ENCODE results near the gene APOLD1. TPM values are rescaled to one million over a fixed set of nuclear protein-coding genes. Genes with fewer than 3 reads are reported as not detected.

Gene APOLD1
- total and polyA plus RNA-seq, 2 of the 4 experiments (the other 2 are of a cell fraction) = 2.3 to 4.5 TPM

GRCh38 chr12:12796171-12796570 lies 10.7 kb downstream of the APOLD1 start:
- CTCF ChIA-PET = no interaction called here

More at GRCh38 chr12:12796171-12796570, 10.7 kb downstream of the APOLD1 start:
- Histone ChIP-seq H3K4me3 (ENCODE audit: insufficient read depth, low read depth, low read length) (no peak overlapping the region), H2BK120ac (ENCODE audit: low read depth, low read length) (no peak overlapping the region), H4K91ac (ENCODE audit: insufficient read depth, low read depth, low read length) (no peak overlapping the region), H3K9me3 (ENCODE audit: control insufficient read depth, insufficient read depth, low read length) (no peaks in the 10 kb centered on the region), H3K27ac (ENCODE audit: insufficient read depth, low read length) (no peak overlapping the region), H3K9ac (ENCODE audit: low read depth, low read length) (no peak overlapping the region), H3K9me1 (ENCODE audit: insufficient read depth, low read length) (no peaks in the 10 kb centered on the region), H2AK9ac (replicated peaks; ENCODE audit: low read depth, low read length, poor library complexity) (no peak overlapping the region), H2BK20ac (ENCODE audit: low read depth, low read length) (no peak overlapping the region), H3K4me1 (ENCODE audit: control insufficient read depth, insufficient read depth, low read length) (peaks cover 13% of the 10 kb centered on the region), H3K4ac (ENCODE audit: low read depth, low read length) (no peak overlapping the region), H4K20me1 (ENCODE audit: insufficient read depth, low read length) (no peaks in the 10 kb centered on the region), H3K4me2 (ENCODE audit: low read depth, low read length) (no peak overlapping the region), H2BK5ac (ENCODE audit: low read depth, low read length, poor library complexity, severe bottlenecking) (no peak overlapping the region), H2AFZ (replicated peaks; ENCODE audit: low read length, poor library complexity) (no peak overlapping the region), H3K56ac (ENCODE audit: extremely low read depth, insufficient read depth, low read length) (no peak overlapping the region), H4K5ac (ENCODE audit: low read depth, low read length) (no peak overlapping the region), H3K18ac (ENCODE audit: low read depth, low read length) (no peak overlapping the region), H3K23ac (ENCODE audit: low read depth, low read length) (no peak overlapping the region), H3K27me3 (ENCODE audit: control insufficient read depth, insufficient read depth, low read length) (no peaks in the 10 kb centered on the region), H2AK5ac (ENCODE audit: low read depth, low read length) (no peak overlapping the region), H3K36me3 (ENCODE audit: control insufficient read depth, insufficient read depth, low read length) (no peaks in the 10 kb centered on the region), H4K8ac (ENCODE audit: low read depth in 2 of 2, low read length in 2 of 2) (no peak overlapping the region), H3K14ac (replicated peaks; ENCODE audit: low read depth, low read length) (no peak overlapping the region), H3K79me1 (ENCODE audit: low read depth in 1 of 2, low read length in 2 of 2) (peaks cover 0 to 3% of the 10 kb centered on the region in 2 experiments; a peak in 1 of 4 replicates), H2BK15ac (ENCODE audit: low read depth, low read length) (no peak overlapping the region; the same call in 2 of the 3 replicates)
- intact Hi-C loops (cut with micrococcal nuclease) = no loop called here
- no peak for ATAC-seq (ENCODE audit: low read depth)
- TF ChIP-seq MAFK (IDR thresholded peaks at IDR 0.05; ENCODE audit: low read depth, low read length) = no peak
- no peak for TF ChIP-seq RAD21 (IDR thresholded peaks at IDR 0.05; ENCODE audit: low read length)
- TF ChIP-seq, protein P1, sequence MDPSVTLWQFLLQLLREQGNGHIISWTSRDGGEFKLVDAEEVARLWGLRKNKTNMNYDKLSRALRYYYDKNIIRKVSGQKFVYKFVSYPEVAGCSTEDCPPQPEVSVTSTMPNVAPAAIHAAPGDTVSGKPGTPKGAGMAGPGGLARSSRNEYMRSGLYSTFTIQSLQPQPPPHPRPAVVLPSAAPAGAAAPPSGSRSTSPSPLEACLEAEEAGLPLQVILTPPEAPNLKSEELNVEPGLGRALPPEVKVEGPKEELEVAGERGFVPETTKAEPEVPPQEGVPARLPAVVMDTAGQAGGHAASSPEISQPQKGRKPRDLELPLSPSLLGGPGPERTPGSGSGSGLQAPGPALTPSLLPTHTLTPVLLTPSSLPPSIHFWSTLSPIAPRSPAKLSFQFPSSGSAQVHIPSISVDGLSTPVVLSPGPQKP (IDR thresholded peaks at IDR 0.05; ENCODE audit: borderline replicate concordance, low read depth, low read length) = no peak
- no peak for TF ChIP-seq NFE2L2 (IDR thresholded peaks at IDR 0.05; ENCODE audit: low read depth, low read length)
- TF ChIP-seq USF2 (IDR thresholded peaks at IDR 0.05; ENCODE audit: low read depth, low read length) = no peak
- TF ChIP-seq RCOR1 (IDR thresholded peaks at IDR 0.05; ENCODE audit: insufficient replicate concordance, low read length) = no peak
- TF ChIP-seq MXI1 (IDR thresholded peaks at IDR 0.05; ENCODE audit: borderline replicate concordance, low read depth, low read length) = no peak
- no peak for TF ChIP-seq SMC3 (IDR thresholded peaks at IDR 0.05; ENCODE audit: low read depth, low read length)
- no peak for TF ChIP-seq RFX5 (IDR thresholded peaks at IDR 0.05; ENCODE audit: low read depth, low read length)
- no peak for TF ChIP-seq FOS (IDR thresholded peaks at IDR 0.05; ENCODE audit: low read depth, low read length)
- TF ChIP-seq CTCF (conservative IDR thresholded peaks at IDR 0.05; ENCODE audit: low read depth, low read length) = no peak
- no peak for TF ChIP-seq CEBPB (IDR thresholded peaks at IDR 0.05; ENCODE audit: low read depth, low read length)
- no peak for TF ChIP-seq MAZ (IDR thresholded peaks at IDR 0.05; ENCODE audit: borderline replicate concordance, low read depth, low read length)
- TF ChIP-seq BHLHE40 (IDR thresholded peaks at IDR 0.05; ENCODE audit: low read depth, low read length) = no peak
- no peak for TF ChIP-seq CHD1 (IDR thresholded peaks at IDR 0.05; ENCODE audit: low read depth, low read length)
- BruUV-seq (replicated peaks) = no TSS peak
- no peak for DNase-seq
- dilution Hi-C loops (cut with HindIII; ENCODE audit: low sequenced_read_pairs, unreplicated experiment) = no loop called here
- in situ Hi-C loops (cut with MboI; ENCODE audit: low sequenced_read_pairs) = loop anchor here (10.0 kb wide), 2 partner anchors 189 to 439 kb away; no protein-coding TSS in a partner anchor
- 81% methylated on average over 2 of the region's 3 CpGs; no CpG with 5 or more reads in 1 of the 2 experiments for WGBS, 2 experiments (ENCODE audit: extremely low coverage in 2 of 2, insufficient read length in 1 of 2)
- POLR2A ChIA-PET (ENCODE audit: unreplicated experiment) = no interaction called here

Data from IMR-90 (cell line).